HepG2 (cell line): Measurements from ENCODE around the gene TTC17. TPM values are rescaled to one million over a fixed set of nuclear protein-coding genes. Genes with fewer than 3 reads are reported as not detected.
A peak's percentile ranks its signal among the peaks of the same experiment; 100 is the strongest.

Experiments used
- BRD4 ChIP-seq: sonication (generic); formaldehyde crosslinking; IDR thresholded peaks from 2 replicates; pipeline ENCODE4 v1.4.0; 2020; ENCODE audit warnings: missing genetic modification reagents
- ESRRA ChIP-seq: sonication (generic); formaldehyde crosslinking; IDR thresholded peaks from 2 replicates; pipeline ENCODE4 v1.5.1; 2020; ENCODE audit warnings: mild to moderate bottlenecking, low read depth, missing genetic modification reagents
- FOSL2 ChIP-seq: sonication (generic); formaldehyde crosslinking; IDR thresholded peaks from 2 replicates; pipeline ENCODE4 v1.4.0; 2020; ENCODE audit warnings: missing genetic modification reagents
- KLF6 ChIP-seq: IDR thresholded peaks from 2 replicates; pipeline ENCODE4 v1.8.0; 2016; ENCODE audit warnings: missing biosample characterization, missing genetic modification reagents
- MIXL1 ChIP-seq: IDR thresholded peaks from 2 replicates; pipeline ENCODE4 v1.6.1; 2016
- MYNN ChIP-seq: sonication (generic); formaldehyde crosslinking; IDR thresholded peaks from 2 replicates; pipeline ENCODE4 v1.4.0; 2020; ENCODE audit warnings: mild to moderate bottlenecking, low read depth, missing genetic modification reagents
- NFE2 ChIP-seq: sonication (generic); formaldehyde crosslinking; IDR thresholded peaks from 2 replicates; pipeline ENCODE4 v1.4.0; 2020; ENCODE audit warnings: missing genetic modification reagents
- RNF2 ChIP-seq: fragments of 450-650 bp; conservative IDR thresholded peaks from 2 replicates; pipeline ENCODE4 v1.6.1; 2016; ENCODE audit warnings: low read depth
- SOX13 ChIP-seq, 3 experiments: fragments of 450-650 bp in 1 of 3; sonication (generic) in 1 of 3; formaldehyde crosslinking in 1 of 3; IDR thresholded peaks in 2 of 3; conservative IDR thresholded peaks in 1 of 3; 2 replicates each; pipeline versions ENCODE4 v1.5.0 to v1.6.1; 2016 to 2020; ENCODE audit warnings: antibody characterized with exemption in 1 of 3, mild to moderate bottlenecking in 1 of 3, missing compliant biosample characterization in 1 of 3, missing genetic modification reagents in 1 of 3, moderate library complexity in 1 of 3
- SOX5 ChIP-seq: IDR thresholded peaks from 2 replicates; pipeline ENCODE4 v1.6.1; 2016; ENCODE audit warnings: borderline replicate concordance
- ZNF235 ChIP-seq: sonication (generic); formaldehyde crosslinking; IDR thresholded peaks from 2 replicates; pipeline ENCODE4 v1.8.1; 2023; ENCODE audit warnings: mild to moderate bottlenecking, missing genetic modification reagents, borderline replicate concordance
- ZNF24 ChIP-seq: fragments of 450-650 bp; IDR thresholded peaks from 2 replicates; pipeline ENCODE4 v1.6.1; 2017; ENCODE audit warnings: antibody characterized with exemption, mild to moderate bottlenecking
- polyA plus RNA-seq, 8 experiments: library from polyadenylated mRNA; depleted of rRNA in 3 of 8; stranded (reverse) in 7 of 8; unstranded in 1 of 8; fragments of >200 nt; fragmentation: Illumina TruSeq in 4 of 8; extraction: Trizol in 4 of 8; gene quantifications; 2 replicates each; pipeline versions ENCODE4 v1.2.1 to v1.2.3, GENCODE V29; 2011 to 2016; ENCODE audit warnings: low read depth in 4 of 8, missing spikeins in 1 of 8, mixed read lengths in 1 of 8; ENCODE audit not compliant: insufficient read depth in 1 of 8
- total RNA-seq, 5 experiments: library from RNA; depleted of rRNA; stranded (reverse); fragments of >200 nt; fragmentation: Illumina TruSeq; extraction: Trizol; gene quantifications; 2 replicates each; pipeline ENCODE4 v1.2.3, GENCODE V29; 2016; ENCODE audit warnings: low read depth in 1 of 5
- TF ChIP-seq, protein P1 (sequence below): sonication (generic); formaldehyde crosslinking; IDR thresholded peaks from 2 replicates; pipeline ENCODE4 v1.5.1; 2020; ENCODE audit warnings: mild to moderate bottlenecking, missing genetic modification reagents, borderline replicate concordance
- TF ChIP-seq, protein P2 (sequence below): IDR thresholded peaks from 2 replicates; pipeline ENCODE4 v1.6.1; 2012; ENCODE audit warnings: low read length, improper control_type of control experiment
- TF ChIP-seq, protein P3 (sequence below): sonication (generic); formaldehyde crosslinking; IDR thresholded peaks from 2 replicates; pipeline ENCODE4 v1.4.0; 2020; ENCODE audit warnings: missing genetic modification reagents, mild to moderate bottlenecking, borderline replicate concordance
- TF ChIP-seq, protein P4 (sequence below): sonication (generic); formaldehyde crosslinking; IDR thresholded peaks from 2 replicates; pipeline ENCODE4 v1.8.0; 2022; ENCODE audit warnings: missing genetic modification reagents, low read depth, mild to moderate bottlenecking, borderline replicate concordance

TTC17 gene
- total and polyA plus RNA-seq, 2 of the 13 experiments (the other 11 are each of a cell fraction or from before 2014, with no cell fraction given): 55.9 to 99.7 TPM

DNA sequence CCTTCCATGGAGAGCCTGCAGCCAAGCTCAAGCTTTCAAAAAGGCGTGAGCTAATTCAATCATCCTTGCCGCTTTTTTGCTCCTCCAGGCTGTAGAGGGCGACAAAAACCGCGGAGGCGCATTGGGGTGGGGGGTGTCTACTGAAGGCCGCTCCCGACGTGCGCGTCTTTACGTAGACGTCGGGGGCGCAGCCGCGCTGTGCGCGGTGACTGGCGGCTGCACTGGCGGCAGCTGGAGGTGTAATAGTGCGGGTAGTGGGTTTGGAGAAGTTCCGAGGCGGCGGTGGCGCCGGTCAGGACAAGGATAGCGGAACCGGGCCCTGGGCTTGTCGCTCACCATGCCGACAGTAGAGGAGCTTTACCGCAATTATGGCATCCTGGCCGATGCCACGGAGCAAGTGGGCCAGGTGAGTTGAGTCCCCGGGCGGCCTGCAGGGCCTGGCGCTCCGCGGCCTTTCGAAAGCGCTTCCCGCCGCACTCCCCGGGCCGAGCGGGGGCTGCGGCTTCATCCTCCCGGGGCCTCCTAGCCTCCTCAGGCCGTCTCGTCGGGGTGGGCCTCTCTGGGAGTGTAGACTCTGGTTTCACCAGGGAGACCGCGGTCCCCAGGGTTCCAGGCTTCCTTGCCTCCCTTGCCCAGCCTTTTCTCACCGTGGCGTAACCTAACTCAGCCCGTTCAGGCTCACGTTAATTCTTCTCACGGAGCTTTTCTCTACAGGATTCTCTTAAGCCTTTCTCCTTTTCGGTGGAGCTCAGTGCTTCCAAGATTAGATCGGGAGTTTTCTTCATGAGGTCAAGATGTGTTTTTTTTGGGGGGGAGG lies 46.7 kb upstream of the TTC17 start, which contains the start of gene API5 (continued):
- TF ChIP-seq FOSL2: peak; percentile 68
- TF ChIP-seq, protein P1, sequence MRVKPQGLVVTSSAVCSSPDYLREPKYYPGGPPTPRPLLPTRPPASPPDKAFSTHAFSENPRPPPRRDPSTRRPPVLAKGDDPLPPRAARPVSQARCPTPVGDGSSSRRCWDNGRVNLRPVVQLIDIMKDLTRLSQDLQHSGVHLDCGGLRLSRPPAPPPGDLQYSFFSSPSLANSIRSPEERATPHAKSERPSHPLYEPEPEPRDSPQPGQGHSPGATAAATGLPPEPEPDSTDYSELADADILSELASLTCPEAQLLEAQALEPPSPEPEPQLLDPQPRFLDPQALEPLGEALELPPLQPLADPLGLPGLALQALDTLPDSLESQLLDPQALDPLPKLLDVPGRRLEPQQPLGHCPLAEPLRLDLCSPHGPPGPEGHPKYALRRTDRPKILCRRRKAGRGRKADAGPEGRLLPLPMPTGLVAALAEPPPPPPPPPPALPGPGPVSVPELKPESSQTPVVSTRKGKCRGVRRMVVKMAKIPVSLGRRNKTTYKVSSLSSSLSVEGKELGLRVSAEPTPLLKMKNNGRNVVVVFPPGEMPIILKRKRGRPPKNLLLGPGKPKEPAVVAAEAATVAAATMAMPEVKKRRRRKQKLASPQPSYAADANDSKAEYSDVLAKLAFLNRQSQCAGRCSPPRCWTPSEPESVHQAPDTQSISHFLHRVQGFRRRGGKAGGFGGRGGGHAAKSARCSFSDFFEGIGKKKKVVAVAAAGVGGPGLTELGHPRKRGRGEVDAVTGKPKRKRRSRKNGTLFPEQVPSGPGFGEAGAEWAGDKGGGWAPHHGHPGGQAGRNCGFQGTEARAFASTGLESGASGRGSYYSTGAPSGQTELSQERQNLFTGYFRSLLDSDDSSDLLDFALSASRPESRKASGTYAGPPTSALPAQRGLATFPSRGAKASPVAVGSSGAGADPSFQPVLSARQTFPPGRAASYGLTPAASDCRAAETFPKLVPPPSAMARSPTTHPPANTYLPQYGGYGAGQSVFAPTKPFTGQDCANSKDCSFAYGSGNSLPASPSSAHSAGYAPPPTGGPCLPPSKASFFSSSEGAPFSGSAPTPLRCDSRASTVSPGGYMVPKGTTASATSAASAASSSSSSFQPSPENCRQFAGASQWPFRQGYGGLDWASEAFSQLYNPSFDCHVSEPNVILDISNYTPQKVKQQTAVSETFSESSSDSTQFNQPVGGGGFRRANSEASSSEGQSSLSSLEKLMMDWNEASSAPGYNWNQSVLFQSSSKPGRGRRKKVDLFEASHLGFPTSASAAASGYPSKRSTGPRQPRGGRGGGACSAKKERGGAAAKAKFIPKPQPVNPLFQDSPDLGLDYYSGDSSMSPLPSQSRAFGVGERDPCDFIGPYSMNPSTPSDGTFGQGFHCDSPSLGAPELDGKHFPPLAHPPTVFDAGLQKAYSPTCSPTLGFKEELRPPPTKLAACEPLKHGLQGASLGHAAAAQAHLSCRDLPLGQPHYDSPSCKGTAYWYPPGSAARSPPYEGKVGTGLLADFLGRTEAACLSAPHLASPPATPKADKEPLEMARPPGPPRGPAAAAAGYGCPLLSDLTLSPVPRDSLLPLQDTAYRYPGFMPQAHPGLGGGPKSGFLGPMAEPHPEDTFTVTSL (CRISPR knock-in tag): no peak
- peak; percentile 47; the same call in 1 of the 2 replicates for TF ChIP-seq MYNN (CRISPR knock-in tag)
- peak; percentile 72 for TF ChIP-seq KLF6 (CRISPR knock-in tag)
- TF ChIP-seq, protein P2, sequence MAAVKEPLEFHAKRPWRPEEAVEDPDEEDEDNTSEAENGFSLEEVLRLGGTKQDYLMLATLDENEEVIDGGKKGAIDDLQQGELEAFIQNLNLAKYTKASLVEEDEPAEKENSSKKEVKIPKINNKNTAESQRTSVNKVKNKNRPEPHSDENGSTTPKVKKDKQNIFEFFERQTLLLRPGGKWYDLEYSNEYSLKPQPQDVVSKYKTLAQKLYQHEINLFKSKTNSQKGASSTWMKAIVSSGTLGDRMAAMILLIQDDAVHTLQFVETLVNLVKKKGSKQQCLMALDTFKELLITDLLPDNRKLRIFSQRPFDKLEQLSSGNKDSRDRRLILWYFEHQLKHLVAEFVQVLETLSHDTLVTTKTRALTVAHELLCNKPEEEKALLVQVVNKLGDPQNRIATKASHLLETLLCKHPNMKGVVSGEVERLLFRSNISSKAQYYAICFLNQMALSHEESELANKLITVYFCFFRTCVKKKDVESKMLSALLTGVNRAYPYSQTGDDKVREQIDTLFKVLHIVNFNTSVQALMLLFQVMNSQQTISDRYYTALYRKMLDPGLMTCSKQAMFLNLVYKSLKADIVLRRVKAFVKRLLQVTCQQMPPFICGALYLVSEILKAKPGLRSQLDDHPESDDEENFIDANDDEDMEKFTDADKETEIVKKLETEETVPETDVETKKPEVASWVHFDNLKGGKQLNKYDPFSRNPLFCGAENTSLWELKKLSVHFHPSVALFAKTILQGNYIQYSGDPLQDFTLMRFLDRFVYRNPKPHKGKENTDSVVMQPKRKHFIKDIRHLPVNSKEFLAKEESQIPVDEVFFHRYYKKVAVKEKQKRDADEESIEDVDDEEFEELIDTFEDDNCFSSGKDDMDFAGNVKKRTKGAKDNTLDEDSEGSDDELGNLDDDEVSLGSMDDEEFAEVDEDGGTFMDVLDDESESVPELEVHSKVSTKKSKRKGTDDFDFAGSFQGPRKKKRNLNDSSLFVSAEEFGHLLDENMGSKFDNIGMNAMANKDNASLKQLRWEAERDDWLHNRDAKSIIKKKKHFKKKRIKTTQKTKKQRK: no peak
- TF ChIP-seq, protein P3, sequence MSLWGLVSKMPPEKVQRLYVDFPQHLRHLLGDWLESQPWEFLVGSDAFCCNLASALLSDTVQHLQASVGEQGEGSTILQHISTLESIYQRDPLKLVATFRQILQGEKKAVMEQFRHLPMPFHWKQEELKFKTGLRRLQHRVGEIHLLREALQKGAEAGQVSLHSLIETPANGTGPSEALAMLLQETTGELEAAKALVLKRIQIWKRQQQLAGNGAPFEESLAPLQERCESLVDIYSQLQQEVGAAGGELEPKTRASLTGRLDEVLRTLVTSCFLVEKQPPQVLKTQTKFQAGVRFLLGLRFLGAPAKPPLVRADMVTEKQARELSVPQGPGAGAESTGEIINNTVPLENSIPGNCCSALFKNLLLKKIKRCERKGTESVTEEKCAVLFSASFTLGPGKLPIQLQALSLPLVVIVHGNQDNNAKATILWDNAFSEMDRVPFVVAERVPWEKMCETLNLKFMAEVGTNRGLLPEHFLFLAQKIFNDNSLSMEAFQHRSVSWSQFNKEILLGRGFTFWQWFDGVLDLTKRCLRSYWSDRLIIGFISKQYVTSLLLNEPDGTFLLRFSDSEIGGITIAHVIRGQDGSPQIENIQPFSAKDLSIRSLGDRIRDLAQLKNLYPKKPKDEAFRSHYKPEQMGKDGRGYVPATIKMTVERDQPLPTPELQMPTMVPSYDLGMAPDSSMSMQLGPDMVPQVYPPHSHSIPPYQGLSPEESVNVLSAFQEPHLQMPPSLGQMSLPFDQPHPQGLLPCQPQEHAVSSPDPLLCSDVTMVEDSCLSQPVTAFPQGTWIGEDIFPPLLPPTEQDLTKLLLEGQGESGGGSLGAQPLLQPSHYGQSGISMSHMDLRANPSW (CRISPR knock-in tag): no peak
- 0 out of 2 replicates have a peak, but pooled peaks have one; percentile 27 for TF ChIP-seq BRD4 (CRISPR knock-in tag)
- TF ChIP-seq RNF2: no peak
- TF ChIP-seq ZNF235 (CRISPR knock-in tag): 0 out of 2 replicates have a peak, but pooled peaks have one; percentile 39
- TF ChIP-seq ESRRA (CRISPR knock-in tag): 0 out of 2 replicates have a peak, but pooled peaks have one; percentile 4
- no peak for TF ChIP-seq SOX13 (IDR thresholded peaks at IDR 0.05)
- TF ChIP-seq SOX13 (CRISPR knock-in tag; conservative IDR thresholded peaks at IDR 0.05 in 1 of 2, IDR thresholded peaks at IDR 0.05 in 1 of 2): peak in 1 of 2 experiments; percentile 46; a peak in 2 of 4 replicates
- TF ChIP-seq SOX5 (CRISPR knock-in tag): peak; percentile 32; the same call in 1 of the 2 replicates
- peak; percentile 78; the same call in 1 of the 2 replicates for TF ChIP-seq MIXL1 (CRISPR knock-in tag)
- no peak for TF ChIP-seq NFE2 (CRISPR knock-in tag)
- TF ChIP-seq ZNF24: no peak
- TF ChIP-seq, protein P4, sequence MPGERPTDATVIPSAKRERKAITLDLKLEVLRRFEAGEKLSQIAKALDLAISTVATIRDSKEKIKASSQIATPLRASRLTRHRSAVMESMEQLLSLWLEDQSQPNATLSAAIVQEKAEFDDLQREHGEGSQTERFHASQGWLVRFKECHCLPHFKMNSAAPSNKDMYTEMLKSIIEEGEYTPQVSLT (CRISPR knock-in tag): no peak
